ENCODE results near the gene PCDH15.
"Not testable (repeated sequence)": the region's sequence is repeated elsewhere in the genome, so short reads cannot be mapped to it uniquely, and the experiment has no call there.

PCDH15 gene

DNA sequence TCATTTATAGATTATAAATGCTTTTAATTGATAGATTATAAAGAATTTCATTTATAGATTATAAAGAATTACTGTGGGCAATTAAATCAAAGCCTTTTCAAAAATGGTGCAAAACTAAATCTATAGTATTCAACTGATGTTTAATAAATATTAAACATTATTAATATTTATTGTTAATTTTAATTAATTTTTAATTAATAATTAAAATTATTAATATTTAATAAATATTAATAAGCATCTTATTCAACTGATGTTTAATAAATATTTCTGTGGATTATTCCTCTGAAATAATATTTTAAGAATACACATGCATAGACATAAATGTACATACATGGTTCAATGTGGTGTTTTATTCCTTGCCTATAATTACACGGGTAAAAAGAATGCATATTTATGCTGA is 346.8 kb downstream of the PCDH15 start:
- DNase-seq, result no peak
- in situ Hi-C loops (cut with MboI; ENCODE audit: low pct_unique_long_range_greater_than_20kb, low sequenced_read_pairs), result no loop called here

DNA sequence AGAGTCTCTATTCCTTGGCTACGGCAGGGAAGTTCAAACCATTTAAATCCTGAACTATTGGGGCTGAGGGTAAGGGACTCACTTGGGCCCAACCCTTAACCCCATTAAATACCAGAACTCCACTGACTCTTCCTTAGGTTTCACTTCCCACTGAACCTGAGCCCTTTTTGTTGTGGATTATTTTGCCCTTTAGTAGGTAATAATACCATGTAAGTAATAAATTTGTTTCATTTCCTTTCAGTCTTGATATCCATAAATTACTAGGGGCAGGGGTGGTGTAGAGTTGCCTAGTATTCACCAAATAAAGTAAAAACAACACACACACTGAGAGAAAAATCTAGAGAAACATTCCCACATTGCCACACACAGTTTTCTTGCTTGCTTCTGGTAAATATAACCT is 352.0 kb downstream of the PCDH15 start:
- in situ Hi-C loops (cut with MboI; ENCODE audit: low pct_unique_long_range_greater_than_20kb, low sequenced_read_pairs), result no loop called here

DNA sequence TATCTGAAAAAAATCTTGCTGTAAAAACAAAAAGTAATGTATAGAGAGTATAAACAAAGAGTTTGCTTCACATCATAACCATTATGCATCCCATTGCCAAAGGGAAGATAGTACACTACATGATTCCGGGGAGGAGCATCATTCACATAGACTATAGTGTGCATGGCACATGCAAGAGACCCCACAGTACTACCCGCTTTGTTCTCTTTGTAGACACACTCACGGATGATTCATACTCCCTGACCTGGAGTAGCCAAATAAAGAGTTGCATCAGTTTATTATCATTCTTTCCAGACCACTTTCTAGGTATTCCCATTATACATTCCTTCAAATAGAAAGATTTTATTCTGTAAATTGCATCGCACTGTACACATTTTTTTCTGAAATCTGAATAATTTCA is 356.9 kb downstream of the PCDH15 start:
- no peak for DNase-seq
- in situ Hi-C loops (cut with MboI; ENCODE audit: low pct_unique_long_range_greater_than_20kb, low sequenced_read_pairs), result no loop called here

More for the DNA sequence above, 352.0 kb downstream of the PCDH15 start:
- no peak for DNase-seq

DNA sequence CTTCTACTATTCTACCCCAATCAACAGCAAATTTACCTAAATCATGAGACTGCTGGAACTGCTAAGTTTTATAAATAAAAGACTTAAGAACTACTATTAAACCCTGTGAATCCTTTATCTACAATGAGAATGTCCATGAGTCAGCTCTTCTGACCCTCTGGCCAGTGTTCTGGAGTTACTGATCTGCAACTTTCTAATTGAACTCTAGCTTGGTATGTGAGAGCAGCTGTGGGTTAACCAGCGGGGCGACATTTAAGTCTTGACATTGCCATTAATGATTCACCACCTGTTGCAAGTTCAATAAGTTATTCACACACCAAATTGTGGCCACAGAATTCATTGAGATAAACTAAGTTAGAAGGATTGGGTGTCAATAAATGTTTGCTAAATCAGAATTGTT is 359.8 kb downstream of the PCDH15 start:
- in situ Hi-C loops (cut with MboI; ENCODE audit: low pct_unique_long_range_greater_than_20kb, low sequenced_read_pairs), result no loop called here
- no peak for DNase-seq

DNA sequence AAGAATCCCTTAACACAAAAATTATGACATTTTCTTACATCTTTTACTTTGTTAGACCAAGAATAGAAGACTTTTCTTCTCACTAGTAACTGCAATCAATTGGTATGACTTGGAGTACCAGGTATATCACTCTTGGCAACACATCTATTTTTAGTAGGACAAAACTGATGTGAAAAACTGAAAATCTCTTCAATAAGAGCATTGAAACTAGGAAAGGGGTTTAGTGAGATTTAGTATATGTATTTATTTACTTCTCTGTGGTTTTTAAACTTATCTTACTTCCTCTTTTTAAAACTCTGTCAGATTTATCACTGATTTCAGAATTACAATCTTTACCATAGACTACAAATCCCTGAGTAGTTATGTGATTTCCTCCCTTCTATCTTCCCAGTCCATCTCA is 366.2 kb downstream of the PCDH15 start:
- DNase-seq, result no peak
- in situ Hi-C loops (cut with MboI; ENCODE audit: low pct_unique_long_range_greater_than_20kb, low sequenced_read_pairs), result no loop called here

DNA sequence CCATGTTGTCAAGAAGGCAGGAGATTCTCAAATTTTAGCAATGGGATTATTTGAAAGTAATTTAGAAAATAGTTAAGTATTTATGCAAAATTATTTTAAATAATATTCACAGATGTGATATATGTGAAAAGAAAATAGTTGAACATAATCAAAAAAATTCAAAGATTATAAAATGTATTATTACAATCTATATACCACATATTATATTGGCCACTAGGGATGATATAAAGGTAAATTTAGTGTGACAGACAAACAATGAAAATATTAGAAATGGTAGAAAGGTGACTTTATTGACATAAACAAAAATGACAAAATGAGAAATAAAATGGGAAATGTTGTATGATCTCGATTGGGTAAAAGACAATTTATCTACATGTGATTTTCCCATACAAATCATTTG is 385.5 kb downstream of the PCDH15 start:
- in situ Hi-C loops (cut with MboI; ENCODE audit: low pct_unique_long_range_greater_than_20kb, low sequenced_read_pairs), result no loop called here
- no peak for DNase-seq

DNA sequence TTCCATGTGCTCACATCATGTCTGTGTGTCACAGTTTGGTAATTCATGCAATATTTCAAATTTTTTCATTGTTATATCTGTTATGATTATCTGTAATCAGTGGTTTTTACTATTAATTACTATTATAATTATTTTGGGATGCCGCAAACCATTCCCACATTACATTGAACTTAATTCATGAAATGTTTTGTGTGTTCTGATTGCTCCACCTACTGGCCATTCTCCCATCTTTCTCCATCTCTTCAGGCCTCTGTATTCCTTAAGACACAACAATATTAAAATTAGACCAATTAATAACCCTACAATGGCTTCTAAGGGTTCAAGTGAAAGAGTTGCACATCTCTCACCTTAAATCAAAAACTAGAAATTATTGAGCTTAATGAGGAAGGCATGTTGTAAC is 398.5 kb downstream of the PCDH15 start:
- DNase-seq, result peak; percentile 8
- in situ Hi-C loops (cut with MboI; ENCODE audit: low pct_unique_long_range_greater_than_20kb, low sequenced_read_pairs), result no loop called here

DNA sequence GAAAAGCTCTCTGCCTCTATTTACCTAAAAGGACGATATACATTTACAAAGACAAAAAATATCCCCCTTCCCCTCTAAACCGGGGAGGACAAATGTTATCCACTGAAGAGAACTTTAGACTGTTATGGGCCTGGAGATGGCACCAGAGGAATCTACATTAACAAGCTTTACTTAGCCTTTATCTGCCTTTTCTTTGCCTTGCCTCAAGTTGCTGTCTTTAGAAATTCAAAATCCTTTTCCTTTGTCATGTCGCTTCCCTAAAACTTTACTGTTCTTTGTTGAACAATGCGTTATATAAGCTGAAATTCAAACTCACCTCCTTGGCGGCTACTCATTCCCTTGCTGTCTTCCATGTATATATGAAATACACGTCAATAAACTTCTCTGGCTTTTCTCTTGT is 405.0 kb downstream of the PCDH15 start:
- DNase-seq, result no peak
- in situ Hi-C loops (cut with MboI; ENCODE audit: low pct_unique_long_range_greater_than_20kb, low sequenced_read_pairs), result no loop called here

DNA sequence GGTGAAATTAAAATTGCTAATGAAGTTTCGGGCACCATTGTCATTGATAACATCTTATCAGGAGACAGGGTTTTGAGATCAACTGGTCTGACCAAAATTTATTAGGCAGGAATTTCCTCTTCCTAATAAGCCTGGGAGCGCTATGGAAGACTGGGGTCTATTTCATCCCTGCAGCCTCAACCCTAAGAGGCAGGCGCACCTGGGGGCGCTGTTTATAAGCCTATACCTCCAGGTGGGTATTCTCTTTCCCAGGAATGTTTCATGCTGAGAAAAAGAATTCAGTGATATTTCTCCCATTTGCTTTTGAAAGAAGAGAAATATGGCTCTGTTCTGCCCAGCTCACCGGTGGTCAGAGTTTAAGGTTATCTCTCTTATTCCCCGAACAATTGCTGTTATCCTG is 406.4 kb downstream of the PCDH15 start:
- in situ Hi-C loops (cut with MboI; ENCODE audit: low pct_unique_long_range_greater_than_20kb, low sequenced_read_pairs); DNase-seq: not testable (repeated sequence)

DNA sequence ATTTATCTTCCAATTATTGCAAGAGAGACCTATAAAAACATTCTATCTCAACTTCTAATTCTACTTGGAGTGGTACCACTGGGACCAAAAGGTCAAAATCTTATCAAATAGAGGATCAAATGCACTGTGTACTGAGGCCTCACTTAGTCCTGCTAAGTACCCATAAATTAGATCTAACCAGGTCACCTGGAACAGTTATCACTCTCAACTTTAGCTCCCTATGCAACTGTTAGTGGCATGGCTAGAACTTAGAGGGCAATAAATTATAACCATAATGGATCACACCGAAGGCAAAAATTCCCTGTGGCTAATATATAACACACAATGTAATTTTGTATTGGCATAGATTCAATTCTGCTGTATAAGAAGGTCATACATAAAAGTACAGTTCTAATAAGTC is 428.9 kb downstream of the PCDH15 start:
- in situ Hi-C loops (cut with MboI; ENCODE audit: low pct_unique_long_range_greater_than_20kb, low sequenced_read_pairs), result no loop called here
- no peak for DNase-seq

DNA sequence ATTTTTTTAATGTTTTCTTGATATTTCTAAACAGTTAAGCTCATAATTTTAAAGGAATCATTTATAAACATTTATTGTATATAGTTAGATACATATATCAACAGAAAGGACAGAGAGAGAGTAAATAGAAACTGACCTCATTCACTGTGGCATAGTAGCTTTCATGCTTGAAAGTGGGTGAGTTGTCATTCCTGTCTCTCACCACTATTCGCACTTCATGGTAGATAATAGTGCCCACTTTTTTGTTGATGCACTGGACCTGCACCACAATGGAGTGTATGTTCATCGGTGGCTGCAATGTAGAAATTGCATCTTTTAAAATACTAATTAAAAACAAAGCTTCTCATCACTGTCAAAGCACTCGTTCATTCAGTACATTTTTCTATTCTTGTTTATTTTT is 432.0 kb downstream of the PCDH15 start:
- DNase-seq, result no peak
- in situ Hi-C loops (cut with MboI; ENCODE audit: low pct_unique_long_range_greater_than_20kb, low sequenced_read_pairs), result no loop called here

DNA sequence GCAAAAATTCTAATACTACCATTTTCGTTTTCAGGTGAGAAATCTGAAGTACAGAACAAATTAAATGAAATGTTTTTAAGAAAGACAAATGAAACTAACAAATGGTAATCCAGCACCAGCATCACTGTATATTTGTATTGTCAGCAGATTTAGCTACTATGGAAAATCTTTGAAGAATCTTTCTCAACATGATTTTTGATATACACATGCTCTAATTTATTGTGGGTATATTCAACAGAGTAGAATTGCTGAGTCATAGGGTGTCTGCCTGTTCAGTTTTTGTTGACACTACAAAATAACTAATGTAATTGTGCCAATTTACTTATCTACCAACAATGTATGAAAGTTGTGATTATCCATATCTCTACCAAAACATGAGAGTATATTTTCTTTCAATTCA is 437.6 kb downstream of the PCDH15 start:
- in situ Hi-C loops (cut with MboI; ENCODE audit: low pct_unique_long_range_greater_than_20kb, low sequenced_read_pairs), result no loop called here

DNA sequence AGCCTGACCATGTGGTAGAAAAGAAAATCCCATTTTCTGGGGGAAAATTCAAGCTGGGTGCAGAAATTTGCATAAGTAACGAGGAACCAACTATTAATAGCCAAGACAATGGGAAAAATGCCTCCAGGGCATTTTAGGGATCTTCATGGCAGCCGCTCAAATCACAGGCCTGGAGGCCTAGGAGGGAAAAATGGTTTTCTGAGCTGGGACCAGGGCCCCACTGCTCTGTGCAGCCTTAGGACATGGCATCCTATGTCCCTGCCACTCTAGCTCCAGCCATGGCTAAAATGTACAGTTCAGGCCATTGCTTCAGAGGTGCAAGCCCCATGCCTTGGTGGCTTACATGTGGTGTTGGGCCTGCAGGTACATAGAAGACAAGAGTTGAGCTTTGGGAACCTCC is 459.0 kb downstream of the PCDH15 start:
- in situ Hi-C loops (cut with MboI; ENCODE audit: low pct_unique_long_range_greater_than_20kb, low sequenced_read_pairs), result no loop called here
- DNase-seq, result no peak

More for the DNA sequence above, 437.6 kb downstream of the PCDH15 start:
- DNase-seq, result no peak

DNA sequence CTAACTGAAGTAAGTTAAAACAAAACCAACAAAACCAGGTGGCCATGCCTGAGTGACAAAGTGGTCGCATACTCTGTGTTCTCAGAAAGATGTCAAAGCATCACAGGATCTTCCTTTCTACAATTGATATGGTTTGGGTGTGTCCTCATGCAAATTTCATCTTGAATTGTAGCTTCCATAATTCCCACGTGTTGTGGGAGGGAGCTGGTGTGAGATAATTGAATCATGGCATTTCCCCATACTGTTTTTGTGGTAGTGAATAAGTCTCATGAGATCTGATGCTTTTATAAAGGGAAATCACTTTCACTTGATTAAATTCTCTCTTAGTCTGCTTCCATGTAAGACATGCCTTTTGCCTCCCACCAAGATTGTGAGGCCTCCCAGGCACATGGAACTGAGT is 465.7 kb downstream of the PCDH15 start:
- DNase-seq, result no peak
- in situ Hi-C loops (cut with MboI; ENCODE audit: low pct_unique_long_range_greater_than_20kb, low sequenced_read_pairs), result no loop called here

DNA sequence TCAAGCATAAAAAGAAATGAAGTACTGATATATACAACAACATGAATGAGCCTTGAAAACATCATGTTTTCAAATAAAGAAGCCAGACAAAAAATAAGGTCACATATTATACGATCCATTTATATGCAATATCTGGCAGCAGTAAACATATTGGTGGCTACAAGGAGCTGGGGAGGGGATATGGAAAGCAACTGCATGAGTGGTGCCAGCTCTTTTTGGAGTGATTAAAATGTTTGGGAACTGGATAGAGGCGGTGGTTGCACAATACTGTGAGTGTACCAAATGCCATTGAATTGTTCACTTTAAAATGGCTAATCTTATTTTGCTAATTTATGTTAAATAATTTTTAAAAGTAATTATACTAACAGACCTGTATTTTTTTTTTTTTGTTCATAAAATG is 481.7 kb downstream of the PCDH15 start:
- in situ Hi-C loops (cut with MboI; ENCODE audit: low pct_unique_long_range_greater_than_20kb, low sequenced_read_pairs), result no loop called here
- DNase-seq, result no peak

DNA sequence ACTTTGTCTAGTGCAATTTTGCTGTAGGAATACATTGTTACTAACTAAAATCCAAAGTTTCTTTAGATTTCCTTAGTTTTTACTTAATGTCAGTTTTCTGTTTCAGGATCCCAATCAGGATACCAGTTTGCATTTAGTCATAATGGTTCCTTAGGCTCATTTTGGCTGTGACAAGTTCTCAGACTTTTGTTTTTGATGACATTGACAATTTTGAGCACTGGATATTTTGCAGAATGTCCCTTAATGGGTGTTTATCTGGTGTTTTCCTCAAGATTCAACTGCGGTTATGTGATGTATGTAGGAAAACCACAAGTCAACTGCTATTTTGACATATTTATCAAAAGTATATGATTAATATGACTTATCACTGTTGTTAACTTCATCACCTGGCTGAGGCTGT is 482.6 kb downstream of the PCDH15 start:
- in situ Hi-C loops (cut with MboI; ENCODE audit: low pct_unique_long_range_greater_than_20kb, low sequenced_read_pairs), result no loop called here
- no peak for DNase-seq

DNA sequence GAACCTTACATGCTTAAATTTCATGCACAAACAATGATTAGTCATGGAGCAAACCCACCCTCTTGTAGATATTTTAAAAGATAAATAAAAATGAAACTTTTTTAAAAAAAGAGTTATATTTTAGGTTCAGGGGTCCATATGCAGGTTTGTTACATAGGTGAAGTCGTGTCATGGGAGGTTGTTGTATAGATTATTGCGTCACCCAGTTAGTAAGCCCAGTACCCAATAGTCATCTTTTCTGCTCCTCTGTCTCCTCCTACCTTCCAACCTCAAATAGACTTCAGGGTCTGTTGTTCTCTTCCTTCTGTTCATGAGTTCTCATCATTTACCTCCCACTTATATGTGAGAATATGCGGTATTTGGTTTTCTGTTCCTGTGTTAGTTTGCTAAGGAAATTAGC is 486.6 kb downstream of the PCDH15 start:
- in situ Hi-C loops (cut with MboI; ENCODE audit: low pct_unique_long_range_greater_than_20kb, low sequenced_read_pairs), result no loop called here
- no peak for DNase-seq

DNA sequence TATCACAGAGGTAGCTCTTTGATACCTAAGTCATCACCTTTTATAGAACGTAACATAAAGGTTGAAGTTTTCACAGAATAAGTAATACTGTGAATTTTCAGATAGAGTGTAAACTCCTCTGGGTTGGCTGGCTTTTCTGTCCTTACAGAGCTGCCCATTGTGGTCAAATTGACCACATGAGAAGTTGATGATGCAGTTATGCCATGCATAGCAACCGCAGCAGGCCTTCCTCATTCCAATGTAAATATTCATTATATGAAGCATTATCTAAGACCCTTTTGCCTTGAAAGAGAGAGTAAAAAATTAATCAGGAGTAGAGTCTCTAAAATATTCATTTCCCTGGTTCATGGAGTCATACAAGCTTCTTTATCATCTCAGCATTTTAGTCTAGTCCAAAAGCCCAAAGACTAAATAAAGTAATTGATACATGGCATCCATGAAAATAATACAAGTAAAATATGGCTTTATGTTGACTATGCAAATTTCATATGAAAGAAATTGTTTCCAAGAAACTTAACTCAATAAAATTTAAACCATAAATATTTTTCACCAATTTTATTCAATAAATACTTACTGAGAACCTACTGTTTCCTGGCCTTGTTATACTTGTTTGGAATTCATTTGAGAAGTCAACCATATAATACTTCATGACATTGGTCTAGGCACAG is 516.4 kb downstream of the PCDH15 start:
- in situ Hi-C loops (cut with MboI; ENCODE audit: low pct_unique_long_range_greater_than_20kb, low sequenced_read_pairs), result no loop called here
- DNase-seq, result no peak

DNA sequence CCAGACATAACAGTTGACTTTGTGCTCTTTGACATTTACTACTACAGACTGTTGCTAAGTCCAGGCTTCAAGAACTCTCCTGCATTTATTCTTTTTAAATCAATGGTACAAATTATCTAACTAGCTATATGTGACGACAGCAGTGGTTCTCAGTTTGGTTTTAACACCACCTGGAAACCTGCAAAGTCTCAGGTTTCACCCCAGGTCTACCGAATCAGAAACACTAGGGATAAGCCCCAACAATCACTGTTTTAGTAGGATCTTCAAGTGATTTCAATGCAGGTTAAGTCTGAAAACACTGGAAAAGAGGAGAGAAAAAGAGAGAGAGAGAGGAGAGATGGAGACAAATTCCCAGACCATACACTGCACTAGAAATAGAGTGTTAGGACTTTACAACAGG is 519.0 kb downstream of the PCDH15 start:
- no peak for DNase-seq
- in situ Hi-C loops (cut with MboI; ENCODE audit: low pct_unique_long_range_greater_than_20kb, low sequenced_read_pairs), result no loop called here

DNA sequence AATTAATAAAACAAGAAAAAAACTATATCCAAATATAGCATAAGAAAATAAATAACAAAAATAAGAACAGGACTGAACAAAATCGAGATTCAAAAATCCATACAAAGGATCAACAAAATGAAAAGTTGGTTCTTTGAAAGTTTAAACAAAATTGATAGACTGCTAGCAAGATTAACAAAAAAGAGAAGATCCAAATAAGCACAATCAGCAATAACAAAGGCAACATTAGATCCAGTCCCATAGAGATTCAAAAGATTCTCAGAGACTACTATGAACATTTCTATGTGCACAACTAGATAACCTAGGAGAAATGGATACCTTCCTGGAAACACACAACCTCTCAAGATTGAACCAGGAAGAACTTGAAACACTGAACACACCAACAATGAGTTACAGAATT is 534.6 kb downstream of the PCDH15 start:
- in situ Hi-C loops (cut with MboI; ENCODE audit: low pct_unique_long_range_greater_than_20kb, low sequenced_read_pairs), result no loop called here
- no peak for DNase-seq

DNA sequence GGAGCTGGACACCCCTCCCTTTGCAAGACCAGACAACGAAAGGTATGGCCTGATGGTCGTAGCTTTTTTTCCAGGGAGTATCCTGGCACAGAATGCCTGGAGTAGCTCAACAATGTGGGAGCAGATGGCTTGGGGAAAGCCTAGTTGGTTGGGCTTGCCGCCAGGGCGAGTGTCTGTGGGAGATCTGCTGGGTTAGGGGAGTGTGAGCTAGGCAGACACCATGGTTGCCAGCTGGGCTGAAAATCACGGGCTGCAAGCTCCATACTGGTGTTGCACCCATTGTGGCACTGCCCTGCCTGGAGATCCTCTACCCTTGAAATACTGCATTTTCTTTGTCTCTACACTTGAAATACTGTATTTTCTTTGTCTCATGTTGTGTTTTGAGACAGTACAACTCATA is 538.3 kb downstream of the PCDH15 start:
- in situ Hi-C loops (cut with MboI; ENCODE audit: low pct_unique_long_range_greater_than_20kb, low sequenced_read_pairs), result no loop called here
- DNase-seq, result no peak

DNA sequence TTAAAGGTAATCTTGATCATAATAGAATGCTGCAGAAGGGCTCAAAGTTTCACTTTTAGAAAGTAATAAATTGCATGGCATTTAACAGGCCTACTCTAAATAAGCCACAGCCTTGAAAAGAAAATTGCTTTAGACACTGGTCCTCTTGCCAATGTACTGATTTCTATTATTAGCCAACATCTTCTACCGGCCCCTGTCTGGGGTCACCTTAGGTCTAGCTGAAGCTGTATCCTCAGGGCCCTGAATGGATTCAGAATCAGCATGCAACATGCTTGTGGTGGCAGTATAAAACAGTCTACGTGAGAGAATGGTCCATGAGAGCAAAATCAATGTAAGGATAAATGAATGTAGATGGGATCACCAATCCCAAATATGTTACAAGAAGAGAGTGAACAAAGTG is 541.9 kb downstream of the PCDH15 start:
- in situ Hi-C loops (cut with MboI; ENCODE audit: low pct_unique_long_range_greater_than_20kb, low sequenced_read_pairs), result no loop called here
- no peak for DNase-seq
